NT2/D1 (cell line): ENCODE measurements around the gene SPTSSA.

Experiments used
- SUZ12 ChIP-seq: IDR thresholded peaks from 2 replicates; pipeline ENCODE4 v1.6.1; 2011; ENCODE audit not compliant: insufficient read length, insufficient read depth; ENCODE audit errors: extremely low read depth
- YY1 ChIP-seq: IDR thresholded peaks from 2 replicates; pipeline ENCODE4 v1.6.1; 2011; ENCODE audit not compliant: insufficient read length, insufficient read depth

DNA sequence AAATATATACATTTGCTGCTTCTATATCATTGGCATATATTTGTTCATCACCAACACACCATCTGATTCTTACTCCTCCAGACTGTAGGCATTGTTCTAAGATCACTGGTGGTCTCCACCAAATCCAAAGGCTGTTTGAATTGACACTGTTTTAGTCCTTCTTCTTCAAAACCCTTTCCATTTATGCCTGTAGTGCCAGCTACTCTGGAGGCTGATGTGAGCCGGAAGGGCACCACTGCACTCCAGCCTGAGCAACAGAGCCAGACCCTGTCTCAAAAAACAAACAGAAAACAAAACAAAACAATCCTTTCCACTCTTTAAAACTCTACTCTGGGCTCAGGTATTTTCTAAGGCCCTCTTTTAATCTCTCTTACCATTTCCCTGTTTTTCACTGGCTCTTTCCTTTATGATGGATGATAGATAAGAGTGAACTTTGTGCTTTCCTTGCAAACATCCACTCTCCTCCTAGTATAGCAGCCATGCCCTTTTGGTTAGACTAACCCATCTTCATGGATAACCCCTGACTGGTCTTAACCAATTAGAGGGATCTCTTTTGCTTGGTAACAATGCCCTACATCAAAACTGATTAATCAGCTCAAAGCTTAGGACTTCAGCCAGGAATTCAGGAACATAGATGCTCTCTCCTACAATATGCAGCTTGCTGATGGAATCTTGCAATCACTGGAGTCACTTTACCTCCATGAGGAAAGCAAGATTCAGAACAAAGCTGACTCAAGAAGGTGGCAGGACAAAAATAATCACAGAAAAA lies 24.9 kb downstream of the SPTSSA start:
- TF ChIP-seq YY1 (no peak), SUZ12 (no peak)
